ENCODE results near the gene PMPCA.

The PMPCA gene

GRCh38 chr9:136465500-136466154, 55.2 kb downstream of the PMPCA start:
- Histone ChIP-seq H3K9me3 (ENCODE audit: low read length) (no peaks in the 10 kb centered on the region), H3K9me2 (ENCODE audit: low read depth, low read length) (no peaks in the 10 kb centered on the region), H3K4me1 (ENCODE audit: insufficient read depth, low read length, severe bottlenecking) (no peaks in the 10 kb centered on the region), H3K4me2 (ENCODE audit: low read length) (no peak overlapping the region), H3K27ac (ENCODE audit: low read depth, low read length, poor library complexity, severe bottlenecking) (no peak overlapping the region), H3K9ac (ENCODE audit: low read length) (no peak overlapping the region), H4K20me1 (ENCODE audit: insufficient read depth, low read length) (no peaks in the 10 kb centered on the region), H3K4me3 (ENCODE audit: low read depth, low read length, poor library complexity, severe bottlenecking) (no peak overlapping the region), H3K36me3 (ENCODE audit: insufficient read depth, low read length) (peaks cover 97% of the 10 kb centered on the region), H3K27me3 (ENCODE audit: insufficient read depth, low read length) (no peaks in the 10 kb centered on the region), H2AFZ (ENCODE audit: low read length) (no peak overlapping the region), H3K79me2 (ENCODE audit: insufficient read depth, low read length) (no peaks in the 10 kb centered on the region), H3F3A (ENCODE audit: insufficient read depth, low read length) (no peaks in the 10 kb centered on the region)
- TF ChIP-seq, protein P1, sequence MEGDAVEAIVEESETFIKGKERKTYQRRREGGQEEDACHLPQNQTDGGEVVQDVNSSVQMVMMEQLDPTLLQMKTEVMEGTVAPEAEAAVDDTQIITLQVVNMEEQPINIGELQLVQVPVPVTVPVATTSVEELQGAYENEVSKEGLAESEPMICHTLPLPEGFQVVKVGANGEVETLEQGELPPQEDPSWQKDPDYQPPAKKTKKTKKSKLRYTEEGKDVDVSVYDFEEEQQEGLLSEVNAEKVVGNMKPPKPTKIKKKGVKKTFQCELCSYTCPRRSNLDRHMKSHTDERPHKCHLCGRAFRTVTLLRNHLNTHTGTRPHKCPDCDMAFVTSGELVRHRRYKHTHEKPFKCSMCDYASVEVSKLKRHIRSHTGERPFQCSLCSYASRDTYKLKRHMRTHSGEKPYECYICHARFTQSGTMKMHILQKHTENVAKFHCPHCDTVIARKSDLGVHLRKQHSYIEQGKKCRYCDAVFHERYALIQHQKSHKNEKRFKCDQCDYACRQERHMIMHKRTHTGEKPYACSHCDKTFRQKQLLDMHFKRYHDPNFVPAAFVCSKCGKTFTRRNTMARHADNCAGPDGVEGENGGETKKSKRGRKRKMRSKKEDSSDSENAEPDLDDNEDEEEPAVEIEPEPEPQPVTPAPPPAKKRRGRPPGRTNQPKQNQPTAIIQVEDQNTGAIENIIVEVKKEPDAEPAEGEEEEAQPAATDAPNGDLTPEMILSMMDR (IDR thresholded peaks at IDR 0.05; ENCODE audit: low read length): no peak
- no peak for TF ChIP-seq EZH2 (IDR thresholded peaks at IDR 0.05; ENCODE audit: borderline replicate concordance, low read length)

GRCh38 chr9:136466155-136466541, 55.7 kb downstream of the PMPCA start:
- no peaks in the 10 kb centered on the region for H3K79me2 ChIP-seq (ENCODE audit: insufficient read depth, low read length)
- no peaks in the 10 kb centered on the region for H4K20me1 ChIP-seq (ENCODE audit: insufficient read depth, low read length)
- no peak overlapping the region for H3K4me3 ChIP-seq (ENCODE audit: low read depth, low read length, poor library complexity, severe bottlenecking)
- no peaks in the 10 kb centered on the region for H3F3A ChIP-seq (ENCODE audit: insufficient read depth, low read length)
- H3K36me3 ChIP-seq (ENCODE audit: insufficient read depth, low read length): peaks cover 97% of the 10 kb centered on the region
- H3K4me2 ChIP-seq (ENCODE audit: low read length): no peak overlapping the region
- no peak for TF ChIP-seq EZH2 (IDR thresholded peaks at IDR 0.05; ENCODE audit: borderline replicate concordance, low read length)
- TF ChIP-seq, protein P1 (IDR thresholded peaks at IDR 0.05; ENCODE audit: low read length): no peak
- no peaks in the 10 kb centered on the region for H3K9me3 ChIP-seq (ENCODE audit: low read length)
- H3K9me2 ChIP-seq (ENCODE audit: low read depth, low read length): no peaks in the 10 kb centered on the region
- H3K27ac ChIP-seq (ENCODE audit: low read depth, low read length, poor library complexity, severe bottlenecking): no peak overlapping the region
- H3K4me1 ChIP-seq (ENCODE audit: insufficient read depth, low read length, severe bottlenecking): no peaks in the 10 kb centered on the region
- H3K9ac ChIP-seq (ENCODE audit: low read length): no peak overlapping the region
- no peak overlapping the region for H2AFZ ChIP-seq (ENCODE audit: low read length)
- H3K27me3 ChIP-seq (ENCODE audit: insufficient read depth, low read length): no peaks in the 10 kb centered on the region

GRCh38 chr9:136467766-136468165, 57.3 kb downstream of the PMPCA start:
- H3F3A ChIP-seq (ENCODE audit: insufficient read depth, low read length): no peaks in the 10 kb centered on the region
- H3K4me1 ChIP-seq (ENCODE audit: insufficient read depth, low read length, severe bottlenecking): no peaks in the 10 kb centered on the region
- H3K4me3 ChIP-seq (ENCODE audit: low read depth, low read length, poor library complexity, severe bottlenecking): no peak overlapping the region
- H3K4me2 ChIP-seq (ENCODE audit: low read length): no peak overlapping the region
- no peaks in the 10 kb centered on the region for H3K79me2 ChIP-seq (ENCODE audit: insufficient read depth, low read length)
- TF ChIP-seq, protein P1 (IDR thresholded peaks at IDR 0.05; ENCODE audit: low read length): no peak
- no peaks in the 10 kb centered on the region for H3K9me3 ChIP-seq (ENCODE audit: low read length)
- H3K9ac ChIP-seq (ENCODE audit: low read length): no peak overlapping the region
- H3K9me2 ChIP-seq (ENCODE audit: low read depth, low read length): no peaks in the 10 kb centered on the region
- no peak overlapping the region for H2AFZ ChIP-seq (ENCODE audit: low read length)
- peaks cover 98% of the 10 kb centered on the region for H3K36me3 ChIP-seq (ENCODE audit: insufficient read depth, low read length)
- H4K20me1 ChIP-seq (ENCODE audit: insufficient read depth, low read length): no peaks in the 10 kb centered on the region
- no peak overlapping the region for H3K27ac ChIP-seq (ENCODE audit: low read depth, low read length, poor library complexity, severe bottlenecking)
- no peaks in the 10 kb centered on the region for H3K27me3 ChIP-seq (ENCODE audit: insufficient read depth, low read length)

All from OCI-LY1 (cell line).